ENCODE data around the gene DENR.

DNA sequence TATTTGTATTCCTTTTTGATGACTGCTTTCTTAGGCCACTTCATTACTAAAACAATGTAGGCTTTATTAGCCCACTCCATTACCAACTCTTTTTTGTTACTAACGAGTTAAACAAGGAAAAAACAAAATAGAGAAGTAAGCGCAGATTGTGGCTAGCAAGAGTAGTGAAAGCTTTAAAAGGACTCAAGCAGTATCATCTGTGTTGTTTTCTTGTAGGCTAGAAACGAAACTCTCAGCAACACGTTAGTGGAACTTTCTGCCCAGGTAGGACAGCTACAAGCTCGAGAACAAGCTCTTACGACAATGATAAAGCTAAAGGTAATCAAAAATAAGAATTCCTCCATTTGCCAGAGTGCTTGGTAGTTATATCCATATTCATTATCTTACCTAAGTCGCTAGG lies 32.9 kb downstream of the DENR start:
- no peak for TF ChIP-seq POLR2A (IDR thresholded peaks at IDR 0.05; ENCODE audit: low read depth, low read length)
- TF ChIP-seq TAF1 (IDR thresholded peaks at IDR 0.05; ENCODE audit: low read depth, low read length) = no peak
